Measurements from ENCODE around the gene DUOX2. TPM values are rescaled to one million over a fixed set of nuclear protein-coding genes. Genes with fewer than 3 reads are reported as not detected.

DUOX2 gene
- total and polyA plus RNA-seq, 12 donors = 0.22 to 18.5 (median 1.5) TPM

DNA sequence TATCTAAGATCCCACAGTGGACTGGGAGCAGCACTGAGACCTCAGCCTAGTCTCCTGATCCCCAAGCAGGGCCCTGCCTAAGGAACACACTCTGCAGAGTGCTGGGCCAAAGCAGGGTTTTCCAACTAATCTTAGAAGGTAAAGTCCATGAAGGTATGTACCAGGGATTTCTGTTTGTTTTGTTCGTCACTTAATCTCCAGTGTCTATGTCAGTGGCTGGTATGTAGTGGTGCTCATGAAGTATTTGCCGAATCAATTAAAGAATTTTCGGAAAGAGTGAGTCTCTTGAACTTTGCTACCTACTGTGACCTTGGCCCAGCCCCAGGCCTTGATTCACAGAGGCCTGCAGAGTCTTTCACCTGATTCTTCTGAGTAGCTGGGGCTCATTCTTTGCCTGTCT, 17.5 kb upstream of the DUOX2 start:
- DNase-seq = no peak
- Histone ChIP-seq H3K27ac (no peak overlapping the region), H3K9me3 (replicated peaks in 1 of 3) (no peaks in the 10 kb centered on the region), H3K4me3 (no peak overlapping the region), H3K36me3 (replicated peaks in 1 of 2) (no peaks in the 10 kb centered on the region), H3K27me3 (peaks cover 14% of the 10 kb centered on the region), H3K4me1 (replicated peaks in 1 of 2) (peaks cover 0 to 17% of the 10 kb centered on the region in 2 donors)
- intact Hi-C loops (cut with DNase I) = no loop called here
- TF ChIP-seq POLR2A (IDR thresholded peaks at IDR 0.05) = no peak
- TF ChIP-seq, protein P1, sequence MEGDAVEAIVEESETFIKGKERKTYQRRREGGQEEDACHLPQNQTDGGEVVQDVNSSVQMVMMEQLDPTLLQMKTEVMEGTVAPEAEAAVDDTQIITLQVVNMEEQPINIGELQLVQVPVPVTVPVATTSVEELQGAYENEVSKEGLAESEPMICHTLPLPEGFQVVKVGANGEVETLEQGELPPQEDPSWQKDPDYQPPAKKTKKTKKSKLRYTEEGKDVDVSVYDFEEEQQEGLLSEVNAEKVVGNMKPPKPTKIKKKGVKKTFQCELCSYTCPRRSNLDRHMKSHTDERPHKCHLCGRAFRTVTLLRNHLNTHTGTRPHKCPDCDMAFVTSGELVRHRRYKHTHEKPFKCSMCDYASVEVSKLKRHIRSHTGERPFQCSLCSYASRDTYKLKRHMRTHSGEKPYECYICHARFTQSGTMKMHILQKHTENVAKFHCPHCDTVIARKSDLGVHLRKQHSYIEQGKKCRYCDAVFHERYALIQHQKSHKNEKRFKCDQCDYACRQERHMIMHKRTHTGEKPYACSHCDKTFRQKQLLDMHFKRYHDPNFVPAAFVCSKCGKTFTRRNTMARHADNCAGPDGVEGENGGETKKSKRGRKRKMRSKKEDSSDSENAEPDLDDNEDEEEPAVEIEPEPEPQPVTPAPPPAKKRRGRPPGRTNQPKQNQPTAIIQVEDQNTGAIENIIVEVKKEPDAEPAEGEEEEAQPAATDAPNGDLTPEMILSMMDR (IDR thresholded peaks at IDR 0.05) = no peak
- 66 to 93% (median 78%) methylated on average over 3 of the region's 3 CpGs for WGBS, 4 donors

GRCh38 chr15:45130291-45131000, 16.5 kb upstream of the DUOX2 start:
- Histone ChIP-seq H3K36me3 (replicated peaks in 1 of 2) (no peaks in the 10 kb centered on the region), H3K27me3 (peaks cover 14% of the 10 kb centered on the region), H3K9me3 (replicated peaks in 1 of 3) (no peaks in the 10 kb centered on the region), H3K4me1 (replicated peaks in 1 of 2) (peaks cover 0 to 17% of the 10 kb centered on the region in 2 donors), H3K4me3 (peak overlapping the region in 1 of 4 donors; percentile 36), H3K27ac (peak overlapping the region in 1 of 5 donors; percentile 29)
- 80 to 94% (median 84%) methylated on average over 6 to 7 of the region's 7 CpGs for WGBS, 4 donors
- intact Hi-C loops (cut with DNase I) = no loop called here
- DNase-seq = no peak
- TF ChIP-seq, protein P1 (IDR thresholded peaks at IDR 0.05) = no peak
- TF ChIP-seq POLR2A (IDR thresholded peaks at IDR 0.05) = no peak

- Histone ChIP-seq H3K27ac (peak within 1 kb of the TSS in 1 of 5 donors; percentile 29), H3K9me3 (replicated peaks in 1 of 3) (no peaks in the 10 kb centered on the region), H3K36me3 (replicated peaks in 1 of 2) (no peaks in the 10 kb centered on the region), H3K4me1 (replicated peaks in 1 of 2) (peaks cover 0 to 13% of the 10 kb centered on the region in 2 donors), H3K27me3 (peaks cover 14% of the 10 kb centered on the region), H3K4me3 (peak within 1 kb of the TSS in 1 of 4 donors; percentile 36)
- 0 to 6% (median 3%) methylated on average over 2 to 46 of the region's 46 CpGs for WGBS, 4 donors
- TF ChIP-seq, protein P1 (IDR thresholded peaks at IDR 0.05) = no peak
- no peak for TF ChIP-seq POLR2A (IDR thresholded peaks at IDR 0.05)
- peak in 4 of 7 donors; percentile 46 to 70 (median 64) for DNase-seq
- intact Hi-C loops (cut with DNase I) = no loop called here
Measured at GRCh38 chr15:45129651-45130129, 15.7 kb upstream of the DUOX2 start, which contains the start of the genes DUOX1 and DUOXA1. Gene DUOX1 (plus strand): TSS chr15:45129994. CDS start chr15:45131967, 1,973 bp downstream. Gene DUOXA1 (minus strand): TSS chr15:45129879. CDS start chr15:45123014, 6,865 bp downstream.

- no peak overlapping the region for H3K27ac ChIP-seq
- peaks cover 18% of the 10 kb centered on the region for H3K27me3 ChIP-seq
- intact Hi-C loops (cut with DNase I) = no loop called here
- peak overlapping the region in 1 of 4 donors; percentile 36 for H3K4me3 ChIP-seq
- no peaks in the 10 kb centered on the region for H3K36me3 ChIP-seq (replicated peaks in 1 of 2)
- DNase-seq = no peak
- 3 to 18% (median 6%) methylated on average over 7 to 47 of the region's 47 CpGs for WGBS, 4 donors
- TF ChIP-seq, protein P1 (IDR thresholded peaks at IDR 0.05) = no peak
- TF ChIP-seq POLR2A (IDR thresholded peaks at IDR 0.05) = no peak
- no peaks in the 10 kb centered on the region for H3K9me3 ChIP-seq (replicated peaks in 1 of 3)
- H3K4me1 ChIP-seq (replicated peaks in 1 of 2) = peaks cover 0 to 13% of the 10 kb centered on the region in 2 donors
Measured at GRCh38 chr15:45128971-45129639, 15.1 kb upstream of the DUOX2 start.
